OCI-LY1 (cell line): ENCODE results near the gene PTPRM.

Experiments used
- H2AFZ ChIP-seq: fragments of 200-600 bp; sonication (generic), shearing (Covaris generic); 2 replicates; pipeline ENCODE4 v1.6.0; 2014; ENCODE audit warnings: antibody characterized with exemption, mild to moderate bottlenecking, low read length
- H3F3A ChIP-seq: fragments of 200-600 bp; sonication (generic), shearing (Covaris generic); 2 replicates; pipeline ENCODE4 v1.6.0; 2014; ENCODE audit warnings: mild to moderate bottlenecking, antibody characterized with exemption, low read length, moderate library complexity; ENCODE audit not compliant: insufficient read depth
- H3K27ac ChIP-seq: fragments of 200-600 bp; sonication (generic); 2 replicates; pipeline ENCODE4 v1.5.1; 2014; ENCODE audit warnings: low read length, mixed run types, mild to moderate bottlenecking, low read depth; ENCODE audit not compliant: poor library complexity, severe bottlenecking
- H3K27me3 ChIP-seq: fragments of 200-600 bp; sonication (generic); 2 replicates; pipeline ENCODE4 v1.6.0; 2014; ENCODE audit warnings: antibody characterized with exemption, mild to moderate bottlenecking, low read length, moderate library complexity; ENCODE audit not compliant: insufficient read depth
- H3K36me3 ChIP-seq: fragments of 200-600 bp; sonication (generic); 2 replicates; pipeline ENCODE4 v1.6.1; 2014; ENCODE audit warnings: mild to moderate bottlenecking, antibody characterized with exemption, low read length, moderate library complexity, mixed read lengths; ENCODE audit not compliant: insufficient read depth
- H3K4me1 ChIP-seq: fragments of 200-600 bp; sonication (generic); 2 replicates; pipeline ENCODE4 v1.5.1; 2014; ENCODE audit warnings: mild to moderate bottlenecking, low read length, moderate library complexity; ENCODE audit not compliant: insufficient read depth, severe bottlenecking
- H3K4me2 ChIP-seq: fragments of 200-600 bp; sonication (generic), shearing (Covaris generic); 2 replicates; pipeline ENCODE4 v1.6.1; 2014; ENCODE audit warnings: low read length
- H3K4me3 ChIP-seq: fragments of 200-600 bp; sonication (generic); 2 replicates; pipeline ENCODE4 v1.5.1; 2014; ENCODE audit warnings: low read length, low read depth, mild to moderate bottlenecking, mixed read lengths; ENCODE audit not compliant: poor library complexity, severe bottlenecking
- H3K79me2 ChIP-seq: fragments of 200-600 bp; shearing (Covaris generic); 2 replicates; pipeline ENCODE4 v1.6.1; 2016; ENCODE audit warnings: mixed run types, low read length, mixed read lengths; ENCODE audit not compliant: insufficient read depth
- H3K9ac ChIP-seq: fragments of 200-600 bp; sonication (generic), shearing (Covaris generic); 2 replicates; pipeline ENCODE4 v1.6.1; 2014; ENCODE audit warnings: mild to moderate bottlenecking, low read length, mixed read lengths
- H3K9me2 ChIP-seq: fragments of 200-600 bp; sonication (generic), shearing (Covaris generic); 2 replicates; pipeline ENCODE4 v1.6.1; 2014; ENCODE audit warnings: low read depth, mild to moderate bottlenecking, low read length, mixed read lengths
- H3K9me3 ChIP-seq: fragments of 200-600 bp; shearing (Covaris generic); 2 replicates; pipeline ENCODE4 v1.6.1; 2014; ENCODE audit warnings: low read length, mixed read lengths
- H4K20me1 ChIP-seq: fragments of 200-600 bp; sonication (generic), shearing (Covaris generic); 2 replicates; pipeline ENCODE4 v1.6.0; 2016; ENCODE audit warnings: mild to moderate bottlenecking, low read length; ENCODE audit not compliant: insufficient read depth
- EZH2 ChIP-seq: fragments of 200-600 bp; sonication (generic), shearing (Covaris generic); IDR thresholded peaks from 2 replicates; pipeline ENCODE4 v1.8.0; 2017; ENCODE audit warnings: borderline replicate concordance, mixed run types, mild to moderate bottlenecking, antibody characterized with exemption, low read length, moderate library complexity, mixed read lengths
- TF ChIP-seq, protein P1 (sequence below): fragments of 200-600 bp; sonication (generic), shearing (Covaris generic); IDR thresholded peaks from 2 replicates; pipeline ENCODE4 v1.5.1; 2017; ENCODE audit warnings: mild to moderate bottlenecking, antibody characterized with exemption, low read length, moderate library complexity, mixed read lengths

Gene PTPRM

DNA sequence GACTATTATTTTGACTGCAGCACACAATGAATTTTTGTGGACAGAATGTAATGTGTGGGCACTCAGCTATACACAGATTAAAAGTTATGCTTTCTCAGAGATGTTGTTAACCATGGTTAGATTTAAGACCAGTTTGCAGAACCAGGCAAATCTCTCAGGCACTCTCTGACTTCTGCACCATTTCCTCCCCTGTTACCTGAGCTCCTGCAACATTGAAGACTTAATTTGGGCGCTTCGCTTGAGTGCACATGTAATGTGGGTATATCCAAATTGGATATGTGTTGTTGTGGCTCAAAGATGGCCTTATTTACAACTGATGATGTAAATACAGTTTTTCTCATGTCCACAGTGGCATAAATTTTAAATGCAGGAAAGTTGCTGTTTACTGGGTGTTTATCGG, 469.4 kb downstream of the PTPRM start:
- Histone ChIP-seq H3K36me3 (no peaks in the 10 kb centered on the region), H3K79me2 (no peaks in the 10 kb centered on the region), H3K9ac (no peak overlapping the region), H3F3A (no peaks in the 10 kb centered on the region), H3K27ac (no peak overlapping the region), H3K4me3 (no peak overlapping the region), H4K20me1 (no peaks in the 10 kb centered on the region), H3K9me3 (no peaks in the 10 kb centered on the region), H2AFZ (no peak overlapping the region), H3K9me2 (no peaks in the 10 kb centered on the region), H3K4me2 (no peak overlapping the region), H3K4me1 (no peaks in the 10 kb centered on the region), H3K27me3 (no peaks in the 10 kb centered on the region)
- no peak for TF ChIP-seq EZH2
- TF ChIP-seq, protein P1, sequence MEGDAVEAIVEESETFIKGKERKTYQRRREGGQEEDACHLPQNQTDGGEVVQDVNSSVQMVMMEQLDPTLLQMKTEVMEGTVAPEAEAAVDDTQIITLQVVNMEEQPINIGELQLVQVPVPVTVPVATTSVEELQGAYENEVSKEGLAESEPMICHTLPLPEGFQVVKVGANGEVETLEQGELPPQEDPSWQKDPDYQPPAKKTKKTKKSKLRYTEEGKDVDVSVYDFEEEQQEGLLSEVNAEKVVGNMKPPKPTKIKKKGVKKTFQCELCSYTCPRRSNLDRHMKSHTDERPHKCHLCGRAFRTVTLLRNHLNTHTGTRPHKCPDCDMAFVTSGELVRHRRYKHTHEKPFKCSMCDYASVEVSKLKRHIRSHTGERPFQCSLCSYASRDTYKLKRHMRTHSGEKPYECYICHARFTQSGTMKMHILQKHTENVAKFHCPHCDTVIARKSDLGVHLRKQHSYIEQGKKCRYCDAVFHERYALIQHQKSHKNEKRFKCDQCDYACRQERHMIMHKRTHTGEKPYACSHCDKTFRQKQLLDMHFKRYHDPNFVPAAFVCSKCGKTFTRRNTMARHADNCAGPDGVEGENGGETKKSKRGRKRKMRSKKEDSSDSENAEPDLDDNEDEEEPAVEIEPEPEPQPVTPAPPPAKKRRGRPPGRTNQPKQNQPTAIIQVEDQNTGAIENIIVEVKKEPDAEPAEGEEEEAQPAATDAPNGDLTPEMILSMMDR = no peak

DNA sequence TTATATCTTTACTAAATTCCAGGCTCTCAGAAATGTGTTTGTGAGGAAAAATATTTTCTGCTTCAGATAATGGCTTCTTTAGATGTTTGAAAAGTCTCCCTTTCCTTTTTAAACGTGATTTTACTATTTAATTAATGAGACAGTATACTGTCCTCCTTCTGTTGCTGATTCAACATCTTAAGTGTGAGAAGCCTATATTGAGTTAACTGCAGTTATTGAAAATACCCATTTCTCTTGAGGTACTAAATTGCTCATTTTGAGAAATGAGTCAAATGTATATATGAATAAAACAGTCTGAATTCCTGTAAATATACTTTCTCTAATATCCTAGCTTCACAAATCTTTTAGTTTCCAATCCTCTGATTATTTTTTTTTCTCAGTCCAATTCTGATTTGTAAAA, 470.2 kb downstream of the PTPRM start:
- no peaks in the 10 kb centered on the region for H3K4me1 ChIP-seq
- H3K79me2 ChIP-seq = no peaks in the 10 kb centered on the region
- TF ChIP-seq, protein P1 = no peak
- no peak for TF ChIP-seq EZH2
- no peak overlapping the region for H2AFZ ChIP-seq
- H3K36me3 ChIP-seq = no peaks in the 10 kb centered on the region
- H3F3A ChIP-seq = no peaks in the 10 kb centered on the region
- no peaks in the 10 kb centered on the region for H4K20me1 ChIP-seq
- no peaks in the 10 kb centered on the region for H3K9me2 ChIP-seq
- H3K9me3 ChIP-seq = no peaks in the 10 kb centered on the region
- no peak overlapping the region for H3K27ac ChIP-seq
- no peaks in the 10 kb centered on the region for H3K27me3 ChIP-seq
- no peak overlapping the region for H3K4me3 ChIP-seq
- no peak overlapping the region for H3K4me2 ChIP-seq
- no peak overlapping the region for H3K9ac ChIP-seq

DNA sequence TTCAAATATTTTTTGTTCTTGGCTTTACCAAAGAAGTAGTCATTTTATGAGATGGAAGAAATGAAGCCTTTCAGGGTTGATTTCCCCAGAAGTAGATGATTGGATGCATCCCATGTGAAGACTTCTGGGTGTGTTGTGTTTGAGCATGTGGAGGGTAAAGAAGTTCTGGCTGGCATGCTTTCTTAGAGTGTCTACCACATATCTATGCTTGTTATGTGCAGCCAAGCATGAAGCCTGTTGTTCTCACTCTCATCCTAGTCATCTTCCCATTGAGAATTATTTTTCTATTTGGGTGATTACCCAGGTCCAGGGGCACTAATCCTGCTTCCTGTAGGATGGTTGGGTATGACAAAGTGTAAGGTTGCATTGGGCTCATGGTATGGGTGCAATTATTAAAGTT, 472.9 kb downstream of the PTPRM start:
- no peak overlapping the region for H3K27ac ChIP-seq
- H3K9ac ChIP-seq = no peak overlapping the region
- no peak for TF ChIP-seq EZH2
- H3K4me2 ChIP-seq = no peak overlapping the region
- H3K9me3 ChIP-seq = no peaks in the 10 kb centered on the region
- no peaks in the 10 kb centered on the region for H3K4me1 ChIP-seq
- H3F3A ChIP-seq = no peaks in the 10 kb centered on the region
- H4K20me1 ChIP-seq = no peaks in the 10 kb centered on the region
- no peak overlapping the region for H3K4me3 ChIP-seq
- no peaks in the 10 kb centered on the region for H3K36me3 ChIP-seq
- no peaks in the 10 kb centered on the region for H3K79me2 ChIP-seq
- H3K27me3 ChIP-seq = no peaks in the 10 kb centered on the region
- H2AFZ ChIP-seq = no peak overlapping the region
- no peaks in the 10 kb centered on the region for H3K9me2 ChIP-seq

DNA sequence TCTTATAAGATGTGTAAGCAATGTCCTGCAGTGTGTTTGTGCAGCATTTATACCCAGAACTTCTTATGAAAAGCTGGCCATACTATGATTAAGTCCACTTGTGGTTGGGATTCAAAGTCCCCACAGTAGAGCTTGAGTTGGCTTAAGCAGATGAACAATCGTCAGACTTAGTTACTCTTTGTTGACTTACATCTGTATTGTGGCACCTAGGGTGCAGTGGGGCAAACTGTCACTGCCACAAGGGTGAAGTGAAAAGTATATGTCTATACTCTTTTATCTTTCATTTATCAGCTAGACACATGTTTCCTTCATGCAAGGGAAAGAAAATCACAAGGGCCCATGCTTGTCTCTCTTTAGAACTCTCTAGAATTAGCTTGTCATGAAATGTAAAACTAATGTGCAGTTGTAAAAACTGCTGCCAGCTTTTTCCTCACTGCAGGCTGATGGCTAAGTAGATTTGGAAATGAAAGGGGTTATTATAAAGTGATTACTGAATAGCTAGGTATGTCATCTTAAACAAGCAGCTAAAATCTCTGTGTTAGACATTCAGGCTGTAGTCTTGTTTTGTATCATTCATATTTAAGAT, 474.5 kb downstream of the PTPRM start:
- no peak overlapping the region for H3K9ac ChIP-seq
- no peak overlapping the region for H3K4me2 ChIP-seq
- H3K27me3 ChIP-seq = no peaks in the 10 kb centered on the region
- H3K9me2 ChIP-seq = no peaks in the 10 kb centered on the region
- H4K20me1 ChIP-seq = no peaks in the 10 kb centered on the region
- H3K9me3 ChIP-seq = no peaks in the 10 kb centered on the region
- H2AFZ ChIP-seq = no peak overlapping the region
- no peaks in the 10 kb centered on the region for H3K36me3 ChIP-seq
- H3K79me2 ChIP-seq = no peaks in the 10 kb centered on the region
- no peaks in the 10 kb centered on the region for H3F3A ChIP-seq
- no peak overlapping the region for H3K4me3 ChIP-seq
- H3K27ac ChIP-seq = no peak overlapping the region
- no peaks in the 10 kb centered on the region for H3K4me1 ChIP-seq
- TF ChIP-seq, protein P1 = no peak
- no peak for TF ChIP-seq EZH2
